ENCODE measurements around the gene NAV1. TPM values are rescaled to one million over a fixed set of nuclear protein-coding genes. Genes with fewer than 3 reads are reported as not detected.

The NAV1 gene
- total and polyA plus RNA-seq, 2 donors (not counting 3 experiments of a cell fraction or from before 2014, with no cell fraction given) = 19.9 to 138 TPM

GRCh38 chr1:201531551-201532425 is 7.1 kb upstream of the NAV1 start:
- H2AFZ ChIP-seq (ENCODE audit: low read depth, low read length) = no peak overlapping the region
- no peaks in the 10 kb centered on the region for H4K20me1 ChIP-seq (replicated peaks; ENCODE audit: control insufficient read depth, extremely low read depth, insufficient read depth, low read length)
- intact Hi-C loops (cut with micrococcal nuclease) (loop anchor here (10.0 kb wide), 1 partner anchor 423 kb away; the partner anchor contains the start of gene TIMM17A), dilution Hi-C loops (cut with MboI; ENCODE audit: extremely low pct_ligation_motif_present, low sequenced_read_pairs) (no loop called here)
- POLR2A ChIA-PET = no interaction called here
- CTCF ChIA-PET = interaction anchor here (1.1 to 6.5 kb wide), 18 partner anchors 10 to 263 kb away, joined by 4 to 70 read pairs (median 14); no protein-coding TSS in a partner anchor
- H3K79me2 ChIP-seq (ENCODE audit: control insufficient read depth, insufficient read depth, low read length) = no peaks in the 10 kb centered on the region
- H3K4me2 ChIP-seq (ENCODE audit: insufficient read depth, low read length) = no peak overlapping the region
- FAIRE-seq = no peak
- no peaks in the 10 kb centered on the region for H3K36me3 ChIP-seq (ENCODE audit: control insufficient read depth in 2 of 2, extremely low read depth in 1 of 2, insufficient read depth in 2 of 2, low read length in 2 of 2)
- no peaks in the 10 kb centered on the region for H3K9me3 ChIP-seq (replicated peaks; ENCODE audit: control insufficient read depth, insufficient read depth, low read length)
- H3K4me3 ChIP-seq (replicated peaks in 1 of 3; ENCODE audit: insufficient read depth in 1 of 3, low read depth in 1 of 3, low read length in 3 of 3) = no peak overlapping the region
- H3K9ac ChIP-seq (replicated peaks; ENCODE audit: extremely low read depth, insufficient read depth, low read length) = no peak overlapping the region
- no peak for DNase-seq (ENCODE audit: low read depth, low spot score)
- no peak for TF ChIP-seq POLR2AphosphoS5 (IDR thresholded peaks at IDR 0.05; ENCODE audit: insufficient read depth, low read depth, low read length)
- TF ChIP-seq POLR2A (IDR thresholded peaks at IDR 0.05; ENCODE audit: low read depth, low read length) = no peak
- no peak for TF ChIP-seq CTCF (IDR thresholded peaks at IDR 0.05; ENCODE audit: extremely low read depth in 1 of 2, insufficient read depth in 1 of 2, low read depth in 1 of 2, low read length in 2 of 2)
- TF ChIP-seq EZH2 (IDR thresholded peaks at IDR 0.05; ENCODE audit: borderline replicate concordance, low read depth, low read length, severe bottlenecking) = no peak
- no peak for TF ChIP-seq FOS (IDR thresholded peaks at IDR 0.05; ENCODE audit: borderline replicate concordance, insufficient read depth, low read length)
- TF ChIP-seq JUN (IDR thresholded peaks at IDR 0.05; ENCODE audit: borderline replicate concordance, insufficient read depth, insufficient read length, low read depth) = no peak
- TF ChIP-seq GATA2 (IDR thresholded peaks at IDR 0.05; ENCODE audit: insufficient read depth, insufficient read length, low read depth, low read length) = no peak
- TF ChIP-seq MYC (IDR thresholded peaks at IDR 0.05; ENCODE audit: low read depth, low read length) = no peak
- no peak for TF ChIP-seq MAX (IDR thresholded peaks at IDR 0.05; ENCODE audit: insufficient read depth, insufficient read length)
- no TSS peak for BruUV-seq (replicated peaks)
- H3K4me1 ChIP-seq (ENCODE audit: control insufficient read depth, extremely low read depth, insufficient read depth, low read length) = peaks cover 20% of the 10 kb centered on the region
- no peaks in the 10 kb centered on the region for H3K9me1 ChIP-seq (replicated peaks; ENCODE audit: control insufficient read depth, extremely low read depth, insufficient read depth, low read length)
- H3K27ac ChIP-seq (ENCODE audit: insufficient read depth, low read depth, low read length) = no peak overlapping the region
- no peaks in the 10 kb centered on the region for H3K27me3 ChIP-seq (ENCODE audit: control insufficient read depth in 2 of 2, insufficient read depth in 2 of 2, low read length in 2 of 2)
